Psoas muscle (tissue), 8 donors: Measurements from ENCODE around the gene CTTNBP2. TPM values are rescaled to one million over a fixed set of nuclear protein-coding genes. Genes with fewer than 3 reads are reported as not detected.

Experiments
- ATAC-seq, 4 donors: fragments of 200-7000 bp; cut with Tn5 transposase; one replicate each; pipeline ENCODE4 v1.9.1; 2020; ENCODE audit warnings: moderate library complexity in 3 of 4, mild to moderate bottlenecking in 2 of 4
- DNase-seq, 2 donors: peaks; one replicate each; pipeline ENCODE4 v3.0.0-alpha.2; 2020
- H3K27ac ChIP-seq: fragments of 200-600 bp; one replicate; pipeline ENCODE4 v1.8.0; 2022
- H3K27me3 ChIP-seq, 3 donors: fragments of 200-600 bp in 1 of 3; one replicate each; pipeline versions ENCODE4 v1.6.1 to v1.8.0; 2013 to 2022; ENCODE audit warnings: low read length in 2 of 3, mild to moderate bottlenecking in 2 of 3, moderate library complexity in 1 of 3; ENCODE audit not compliant: insufficient read depth in 3 of 3
- H3K36me3 ChIP-seq, 2 donors: fragments of 200-600 bp in 1 of 2; one replicate each; pipeline versions ENCODE4 v1.6.1 to v1.8.0; 2013 to 2022; ENCODE audit warnings: low read depth in 1 of 2, mild to moderate bottlenecking in 1 of 2, moderate library complexity in 1 of 2; ENCODE audit not compliant: insufficient read depth in 1 of 2
- H3K4me1 ChIP-seq: fragments of 200-600 bp; one replicate; pipeline ENCODE4 v1.8.0; 2022
- H3K4me3 ChIP-seq: fragments of 200-600 bp; one replicate; pipeline ENCODE4 v1.8.0; 2022; ENCODE audit warnings: mild to moderate bottlenecking
- H3K9me3 ChIP-seq: fragments of 200-600 bp; one replicate; pipeline ENCODE4 v1.8.0; 2022
- CTCF ChIP-seq: fragments of 200-600 bp; IDR thresholded peaks from one replicate; pipeline ENCODE4 v1.8.0; 2022; ENCODE audit warnings: antibody characterized with exemption
- WGBS, 3 donors: extraction: QIAGEN DNeasy Blood & Tissue Kit; methylation state at CpG; one replicate each; pipeline versions ENCODE4 v1.1.6 to v1.1.7; 2013; 5-methylcytosine and 5-hydroxymethylcytosine counted together
- intact Hi-C, 2 donors: fragments of 100-400 bp; cut with DNase I; formaldehyde crosslinking; loops; one replicate each; pipeline versions ENCODE4 v1.11.0 to v1.14.2; 2022
- polyA plus RNA-seq, 3 donors: library from polyadenylated mRNA; stranded (reverse); fragments of 200-250 nt; gene quantifications; one replicate each; pipeline ENCODE4 v1.2.3, GENCODE V29; 2013
- total RNA-seq, 4 donors: library from RNA; stranded (reverse); fragmentation: NEBNext Ultra II Directional in 2 of 4; extraction: Animal tissue kit (Norgen Biotek cat#: 25700) in 2 of 4; gene quantifications; one replicate each; pipeline versions ENCODE4 v1.2.1 to v1.2.4, GENCODE V29; 2021 to 2023
- donor health status: healthy with polysubstance abuse.
- donor health status: DM: no; HTN: no; CAD: no; lungs with moderate emphysema.
- donor health status: Bipolar disorder and iron deficiency.
- donor health status: healthy.
- donor health status: DM: yes; HTN: yes; CAD: no.
- donor health status: DM: no; HTN: no; CAD: no.
- donor health status: DM: no; HTN: no; CAD: no.
- donor health status: DM: yes; HTN: yes; CAD: no.

The CTTNBP2 gene
- total and polyA plus RNA-seq, 7 donors, result 0.10 to 1.8 (median 0.38) TPM

GRCh38 chr7:117688126-117688525 lies 185.1 kb downstream of the CTTNBP2 start:
- no peaks in the 10 kb centered on the region for H3K27me3 ChIP-seq
- DNase-seq, result no peak
- H3K4me1 ChIP-seq, result no peaks in the 10 kb centered on the region
- no peak for ATAC-seq
- no peak overlapping the region for H3K27ac ChIP-seq
- no peaks in the 10 kb centered on the region for H3K36me3 ChIP-seq
- H3K9me3 ChIP-seq, result no peaks in the 10 kb centered on the region
- 91 to 94% (median 92%) methylated on average over 2 of the region's 2 CpGs for WGBS, 3 donors
- no peak for TF ChIP-seq CTCF
- H3K4me3 ChIP-seq, result no peak overlapping the region
- intact Hi-C loops, result no loop called here

DNA sequence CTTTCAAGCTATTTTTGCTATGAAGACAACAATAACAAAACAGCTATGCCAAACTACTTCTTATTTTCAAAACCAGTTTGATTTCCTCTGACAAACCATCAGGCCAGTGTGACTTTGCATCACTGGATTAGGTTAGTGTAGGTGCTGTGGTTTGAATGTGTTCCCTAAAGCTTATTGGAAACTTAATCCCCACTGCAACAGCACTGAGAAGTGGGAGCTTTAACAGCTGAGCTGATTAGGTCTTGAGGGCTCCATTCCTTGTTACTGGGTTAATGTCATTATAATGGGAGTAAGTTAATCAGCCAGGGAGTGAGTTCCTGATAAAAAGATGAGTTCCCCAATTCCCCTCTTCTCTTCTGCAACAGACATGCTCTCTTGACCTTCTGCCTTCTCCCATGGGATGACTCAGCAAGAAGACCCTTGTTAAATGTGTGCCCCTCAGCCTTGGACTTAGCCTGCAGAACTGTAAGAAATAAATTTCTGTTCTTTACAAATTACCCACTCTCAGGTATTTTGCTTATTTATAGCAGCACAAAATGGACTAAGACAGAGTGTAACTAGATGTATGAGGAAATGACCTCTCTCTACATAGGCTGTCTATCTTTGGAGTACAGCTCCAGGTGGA lies 186.8 kb downstream of the CTTNBP2 start:
- H3K4me1 ChIP-seq, result no peaks in the 10 kb centered on the region
- no peak for TF ChIP-seq CTCF
- H3K36me3 ChIP-seq, result no peaks in the 10 kb centered on the region
- DNase-seq, result no peak
- no peaks in the 10 kb centered on the region for H3K9me3 ChIP-seq
- intact Hi-C loops, result no loop called here
- H3K4me3 ChIP-seq, result no peak overlapping the region
- ATAC-seq, result no peak
- no peaks in the 10 kb centered on the region for H3K27me3 ChIP-seq
- no peak overlapping the region for H3K27ac ChIP-seq

GRCh38 chr7:117685795-117686194 lies 187.4 kb downstream of the CTTNBP2 start:
- Histone ChIP-seq H3K4me1 (no peaks in the 10 kb centered on the region), H3K27me3 (no peaks in the 10 kb centered on the region), H3K9me3 (no peaks in the 10 kb centered on the region), H3K27ac (no peak overlapping the region), H3K36me3 (no peaks in the 10 kb centered on the region), H3K4me3 (no peak overlapping the region)
- no peak for DNase-seq
- intact Hi-C loops, result no loop called here
- ATAC-seq, result no peak
- no peak for TF ChIP-seq CTCF

- intact Hi-C loops, result no loop called here
- no peaks in the 10 kb centered on the region for H3K27me3 ChIP-seq
- H3K27ac ChIP-seq, result no peak overlapping the region
- no peak for ATAC-seq
- no peak for DNase-seq
- no peaks in the 10 kb centered on the region for H3K4me1 ChIP-seq
- no peak for TF ChIP-seq CTCF
- 67 to 69% (median 68%) methylated on average over 8 of the region's 8 CpGs for WGBS, 3 donors
- H3K4me3 ChIP-seq, result no peak overlapping the region
- H3K9me3 ChIP-seq, result no peaks in the 10 kb centered on the region
- no peaks in the 10 kb centered on the region for H3K36me3 ChIP-seq
Measured at GRCh38 chr7:117683430-117684175, 189.6 kb downstream of the CTTNBP2 start.
